ENCODE measurements around the gene LRRFIP2.

GRCh38 chr3:37141676-37142075, 32.7 kb downstream of the LRRFIP2 start:
- TF ChIP-seq CTCF (IDR thresholded peaks at IDR 0.05; ENCODE audit: poor library complexity) (no peak), EZH2 (IDR thresholded peaks at IDR 0.05; ENCODE audit: borderline replicate concordance) (no peak)
